GM18519 (cell line): ENCODE results near the gene CLDN34.

ENCODE experiments used
- ATAC-seq: cut with Tn5 transposase; IDR thresholded peaks from one replicate; pipeline ENCODE4 v1.9.1; 2021; ENCODE audit warnings: mild to moderate bottlenecking, moderate library complexity; ENCODE audit not compliant: unreplicated experiment, low FRiP score

Gene CLDN34

GRCh38 chrX:10014462-10015354 is 47.5 kb downstream of the CLDN34 start:
- peak; percentile 51 for ATAC-seq

GRCh38 chrX:10015355-10015722 is 48.2 kb downstream of the CLDN34 start:
- peak; percentile 21 for ATAC-seq

- ATAC-seq: peak; percentile 17
Measured at GRCh38 chrX:10015723-10016518, 48.8 kb downstream of the CLDN34 start.

- ATAC-seq: no peak
Measured at GRCh38 chrX:10016519-10017132, 49.5 kb downstream of the CLDN34 start.

- ATAC-seq: no peak
Measured at GRCh38 chrX:10017872-10018271, 50.7 kb downstream of the CLDN34 start.
